ENCODE results near the gene GFRA1.

The GFRA1 gene

GRCh38 chr10:116183733-116184511 is 89.1 kb downstream of the GFRA1 start:
- Histone ChIP-seq H3F3A (ENCODE audit: insufficient read depth) (no peaks in the 10 kb centered on the region), H3K27ac (ENCODE audit: low read depth, low read length) (no peak overlapping the region), H2AFZ (ENCODE audit: low read depth, low read length, severe bottlenecking) (no peak overlapping the region), H3K36me3 (ENCODE audit: low read length) (no peaks in the 10 kb centered on the region), H3K79me2 (ENCODE audit: insufficient read depth, low read length) (no peaks in the 10 kb centered on the region), H3K27me3 (ENCODE audit: low read length) (no peaks in the 10 kb centered on the region), H3K4me2 (ENCODE audit: low read depth, low read length, poor library complexity, severe bottlenecking) (no peak overlapping the region), H4K20me1 (ENCODE audit: low read depth, low read length) (no peaks in the 10 kb centered on the region), H3K9me2 (replicated peaks; ENCODE audit: insufficient read depth, low read length) (no peaks in the 10 kb centered on the region), H3K4me3 (ENCODE audit: insufficient read depth, low read length, poor library complexity, severe bottlenecking) (no peak overlapping the region), H3K9ac (ENCODE audit: low read length) (no peak overlapping the region), H3K9me3 (ENCODE audit: insufficient read depth, low read length) (no peaks in the 10 kb centered on the region)
- TF ChIP-seq CTCF (IDR thresholded peaks at IDR 0.05; ENCODE audit: insufficient read depth, low read length, poor library complexity, severe bottlenecking), result no peak
- TF ChIP-seq EZH2phosphoT487 (conservative IDR thresholded peaks at IDR 0.05; ENCODE audit: low read length), result no peak

- no peak overlapping the region for H3K9ac ChIP-seq (ENCODE audit: low read length)
- no peak overlapping the region for H3K4me2 ChIP-seq (ENCODE audit: low read depth, low read length, poor library complexity, severe bottlenecking)
- TF ChIP-seq CTCF (IDR thresholded peaks at IDR 0.05; ENCODE audit: insufficient read depth, low read length, poor library complexity, severe bottlenecking), result no peak
- no peak for TF ChIP-seq EZH2phosphoT487 (conservative IDR thresholded peaks at IDR 0.05; ENCODE audit: low read length)
- no peaks in the 10 kb centered on the region for H3F3A ChIP-seq (ENCODE audit: insufficient read depth)
- H3K9me2 ChIP-seq (replicated peaks; ENCODE audit: insufficient read depth, low read length), result no peaks in the 10 kb centered on the region
- H3K27ac ChIP-seq (ENCODE audit: low read depth, low read length), result no peak overlapping the region
- no peaks in the 10 kb centered on the region for H4K20me1 ChIP-seq (ENCODE audit: low read depth, low read length)
- no peaks in the 10 kb centered on the region for H3K79me2 ChIP-seq (ENCODE audit: insufficient read depth, low read length)
- no peak overlapping the region for H2AFZ ChIP-seq (ENCODE audit: low read depth, low read length, severe bottlenecking)
- no peaks in the 10 kb centered on the region for H3K9me3 ChIP-seq (ENCODE audit: insufficient read depth, low read length)
- H3K36me3 ChIP-seq (ENCODE audit: low read length), result no peaks in the 10 kb centered on the region
- H3K27me3 ChIP-seq (ENCODE audit: low read length), result no peaks in the 10 kb centered on the region
- H3K4me3 ChIP-seq (ENCODE audit: insufficient read depth, low read length, poor library complexity, severe bottlenecking), result no peak overlapping the region
These were observed 90.6 kb downstream of the GFRA1 start for GRCh38 chr10:116182426-116182825.

- H2AFZ ChIP-seq (ENCODE audit: low read depth, low read length, severe bottlenecking), result no peak overlapping the region
- H4K20me1 ChIP-seq (ENCODE audit: low read depth, low read length), result no peaks in the 10 kb centered on the region
- no peaks in the 10 kb centered on the region for H3K9me3 ChIP-seq (ENCODE audit: insufficient read depth, low read length)
- no peak for TF ChIP-seq CTCF (IDR thresholded peaks at IDR 0.05; ENCODE audit: insufficient read depth, low read length, poor library complexity, severe bottlenecking)
- H3K79me2 ChIP-seq (ENCODE audit: insufficient read depth, low read length), result no peaks in the 10 kb centered on the region
- no peaks in the 10 kb centered on the region for H3K27me3 ChIP-seq (ENCODE audit: low read length)
- no peak overlapping the region for H3K9ac ChIP-seq (ENCODE audit: low read length)
- H3K27ac ChIP-seq (ENCODE audit: low read depth, low read length), result no peak overlapping the region
- no peak overlapping the region for H3K4me3 ChIP-seq (ENCODE audit: insufficient read depth, low read length, poor library complexity, severe bottlenecking)
- H3K4me2 ChIP-seq (ENCODE audit: low read depth, low read length, poor library complexity, severe bottlenecking), result no peak overlapping the region
- H3K9me2 ChIP-seq (replicated peaks; ENCODE audit: insufficient read depth, low read length), result no peaks in the 10 kb centered on the region
- H3F3A ChIP-seq (ENCODE audit: insufficient read depth), result no peaks in the 10 kb centered on the region
- H3K36me3 ChIP-seq (ENCODE audit: low read length), result no peaks in the 10 kb centered on the region
These were observed 94.9 kb downstream of the GFRA1 start for GRCh38 chr10:116178086-116178605.
